GM12873 (cell line): ENCODE results near the gene SNAP25.

Experiments
- CTCF ChIP-seq: IDR thresholded peaks from 2 replicates; pipeline ENCODE4 v1.5.1; 2012; ENCODE audit warnings: low read depth, mild to moderate bottlenecking, moderate library complexity, low read length, control low read depth; ENCODE audit not compliant: insufficient read depth; ENCODE audit errors: missing control alignments

The SNAP25 gene

DNA sequence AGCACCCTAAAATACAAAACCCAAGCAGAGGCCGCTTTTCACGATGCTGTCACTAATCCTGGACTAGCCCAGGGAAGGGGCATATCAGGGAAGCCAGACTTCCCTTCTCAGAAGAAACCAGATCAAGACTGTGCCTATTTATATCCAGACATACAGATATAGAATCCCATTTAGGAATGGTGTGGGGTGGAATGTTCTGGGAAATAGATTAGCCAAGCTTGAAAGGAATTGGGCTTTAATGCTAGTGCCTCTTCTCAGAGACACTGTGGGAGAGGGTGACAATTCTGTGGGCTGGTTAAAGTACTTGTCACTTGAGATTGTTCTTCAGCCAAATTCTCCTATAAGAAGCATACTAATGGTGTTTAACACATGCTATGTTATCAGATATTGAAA is 45.5 kb downstream of the SNAP25 start:
- no peak for TF ChIP-seq CTCF

DNA sequence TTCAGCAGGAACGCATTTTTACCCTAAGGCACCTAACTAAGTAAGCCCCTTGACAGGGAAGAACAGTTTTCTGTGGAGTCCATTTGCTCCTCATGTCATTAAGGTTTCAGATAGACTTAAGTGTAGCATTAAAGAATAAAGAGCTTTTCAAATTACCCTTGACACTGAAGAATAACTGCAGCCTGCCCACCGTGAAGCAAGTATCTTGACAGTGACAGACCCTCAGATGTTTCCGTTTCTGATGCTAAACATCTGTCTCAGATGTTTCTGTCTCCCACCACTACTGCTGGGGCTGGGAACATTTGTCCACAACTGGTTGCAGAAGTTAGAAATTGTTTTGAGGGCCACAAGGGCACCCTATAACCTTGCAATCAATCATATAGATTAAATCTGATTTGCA is 50.0 kb downstream of the SNAP25 start:
- no peak for TF ChIP-seq CTCF

- no peak for TF ChIP-seq CTCF
Observed at GRCh38 chr20:10270630-10271029, 52.0 kb downstream of the SNAP25 start.

DNA sequence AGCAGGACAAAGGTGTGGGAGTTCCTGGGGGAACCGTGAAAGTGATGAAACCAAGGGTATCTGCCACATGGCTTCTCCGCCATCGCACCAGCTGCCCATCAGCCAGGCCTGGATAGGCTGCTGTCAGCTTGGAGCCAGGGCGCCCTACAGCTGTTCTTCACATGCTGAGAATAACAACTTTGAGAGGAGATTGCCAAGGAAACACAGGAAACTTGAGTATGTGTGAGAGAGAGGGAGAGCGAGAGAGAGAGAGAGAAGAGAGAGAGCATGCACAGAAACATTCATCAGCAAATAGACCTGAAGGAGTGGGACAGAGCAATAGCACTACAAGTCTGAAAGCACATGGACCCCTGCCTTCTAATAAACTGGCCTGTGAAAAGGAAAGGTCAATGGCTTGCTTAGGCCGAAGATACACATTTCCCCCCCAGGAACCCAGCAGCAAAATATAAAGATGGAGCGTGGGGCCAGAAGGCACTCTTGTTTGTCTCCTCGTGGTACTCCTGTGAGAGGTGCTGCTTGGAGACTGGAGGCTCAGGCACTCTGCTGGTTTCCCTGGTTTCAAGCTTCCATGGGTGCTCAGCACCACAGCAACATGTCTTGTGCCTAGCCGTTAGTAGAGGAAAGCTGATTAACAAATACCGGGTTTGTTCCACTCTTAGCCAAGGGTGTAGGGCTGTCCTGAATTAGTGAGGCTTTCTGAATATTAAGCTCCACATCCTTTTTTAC is 53.0 kb downstream of the SNAP25 start:
- TF ChIP-seq CTCF, result no peak

DNA sequence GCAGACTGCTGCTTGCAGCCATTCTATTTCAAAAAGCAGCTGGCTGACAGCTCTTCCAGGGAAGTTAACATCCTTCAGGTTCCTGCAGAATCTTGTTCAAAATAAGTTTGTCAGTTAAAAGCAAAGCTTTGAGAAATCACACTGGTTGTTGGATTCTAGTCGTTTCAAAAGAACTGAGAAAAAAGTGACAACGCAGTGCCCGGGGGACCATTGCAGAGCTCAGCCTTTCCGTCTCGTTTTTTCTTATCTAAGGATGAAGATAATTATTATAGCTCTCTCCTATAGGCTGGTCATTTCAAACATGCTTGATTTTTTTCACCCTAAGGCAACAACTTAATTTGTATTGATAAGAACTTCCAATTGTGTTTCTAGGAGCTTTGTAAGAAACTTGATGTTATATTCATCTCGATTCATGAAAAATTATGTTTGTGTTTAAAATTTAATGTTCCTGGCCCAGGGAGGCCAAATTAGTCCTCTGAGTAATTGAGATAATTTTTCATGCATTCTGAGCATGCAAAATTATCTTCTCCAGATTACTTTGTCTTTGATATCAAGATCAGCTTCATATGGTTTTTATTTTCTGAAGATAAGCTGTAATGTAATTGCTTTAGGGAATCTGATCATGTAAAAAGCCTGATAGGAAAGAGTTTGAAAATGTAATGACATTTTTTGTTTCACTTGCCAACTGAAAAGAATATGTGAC is 58.4 kb downstream of the SNAP25 start:
- no peak for TF ChIP-seq CTCF

DNA sequence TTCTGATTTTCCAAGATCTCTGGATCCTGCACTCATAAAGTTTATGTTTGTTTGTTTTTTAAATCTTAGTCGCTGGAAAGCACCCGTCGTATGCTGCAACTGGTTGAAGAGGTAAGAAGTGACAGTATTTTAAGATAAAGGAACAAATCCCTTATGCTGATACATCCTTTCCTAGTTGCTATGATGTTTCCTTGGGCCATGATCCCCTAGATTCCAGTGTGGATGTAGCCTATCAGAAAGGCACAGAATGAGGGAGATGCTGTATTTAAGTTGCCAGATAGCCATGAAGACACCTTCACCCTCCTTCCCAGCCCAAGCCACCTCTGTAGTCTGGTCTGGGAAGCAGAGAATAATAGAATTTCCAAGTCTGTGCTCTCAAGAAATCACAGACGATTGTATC is 59.0 kb downstream of the SNAP25 start:
- TF ChIP-seq CTCF, result no peak

GRCh38 chr20:10278412-10278811 is 59.8 kb downstream of the SNAP25 start:
- no peak for TF ChIP-seq CTCF
